HG02870 (cell line): ENCODE results near the gene LHPP.
A peak's percentile ranks its signal among the peaks of the same experiment; 100 is the strongest.

Experiments used
- ATAC-seq: cut with Tn5 transposase; IDR thresholded peaks from one replicate; pipeline ENCODE4 v1.9.1; 2021; ENCODE audit warnings: mild to moderate bottlenecking, moderate library complexity; ENCODE audit not compliant: unreplicated experiment

The LHPP gene

GRCh38 chr10:124520558-124521428 lies 59.2 kb downstream of the LHPP start:
- ATAC-seq: no peak

DNA sequence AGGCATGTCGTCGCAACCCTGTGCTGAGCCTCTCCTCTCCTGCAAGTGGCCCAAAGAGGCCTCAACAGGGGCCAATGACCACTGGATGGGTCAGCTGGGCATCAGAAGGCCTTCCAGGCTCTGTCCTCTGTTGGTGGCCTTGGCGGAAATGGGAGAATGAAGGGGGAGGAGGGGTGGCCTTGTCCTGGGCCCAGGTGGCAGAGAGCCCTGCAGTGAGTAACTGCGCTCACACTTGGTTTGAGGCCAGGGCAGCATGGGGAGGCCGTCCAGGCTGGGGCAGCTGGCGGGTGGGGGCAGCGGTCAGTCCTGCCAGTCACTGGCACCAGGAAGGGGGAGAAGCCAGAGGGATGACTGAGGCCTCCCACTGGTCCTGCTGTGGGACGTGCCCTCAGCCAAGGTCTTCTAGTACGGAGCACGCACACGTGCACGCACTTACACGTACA lies 59.8 kb downstream of the LHPP start:
- no peak for ATAC-seq

GRCh38 chr10:124522131-124522932 lies 60.7 kb downstream of the LHPP start:
- ATAC-seq: no peak

DNA sequence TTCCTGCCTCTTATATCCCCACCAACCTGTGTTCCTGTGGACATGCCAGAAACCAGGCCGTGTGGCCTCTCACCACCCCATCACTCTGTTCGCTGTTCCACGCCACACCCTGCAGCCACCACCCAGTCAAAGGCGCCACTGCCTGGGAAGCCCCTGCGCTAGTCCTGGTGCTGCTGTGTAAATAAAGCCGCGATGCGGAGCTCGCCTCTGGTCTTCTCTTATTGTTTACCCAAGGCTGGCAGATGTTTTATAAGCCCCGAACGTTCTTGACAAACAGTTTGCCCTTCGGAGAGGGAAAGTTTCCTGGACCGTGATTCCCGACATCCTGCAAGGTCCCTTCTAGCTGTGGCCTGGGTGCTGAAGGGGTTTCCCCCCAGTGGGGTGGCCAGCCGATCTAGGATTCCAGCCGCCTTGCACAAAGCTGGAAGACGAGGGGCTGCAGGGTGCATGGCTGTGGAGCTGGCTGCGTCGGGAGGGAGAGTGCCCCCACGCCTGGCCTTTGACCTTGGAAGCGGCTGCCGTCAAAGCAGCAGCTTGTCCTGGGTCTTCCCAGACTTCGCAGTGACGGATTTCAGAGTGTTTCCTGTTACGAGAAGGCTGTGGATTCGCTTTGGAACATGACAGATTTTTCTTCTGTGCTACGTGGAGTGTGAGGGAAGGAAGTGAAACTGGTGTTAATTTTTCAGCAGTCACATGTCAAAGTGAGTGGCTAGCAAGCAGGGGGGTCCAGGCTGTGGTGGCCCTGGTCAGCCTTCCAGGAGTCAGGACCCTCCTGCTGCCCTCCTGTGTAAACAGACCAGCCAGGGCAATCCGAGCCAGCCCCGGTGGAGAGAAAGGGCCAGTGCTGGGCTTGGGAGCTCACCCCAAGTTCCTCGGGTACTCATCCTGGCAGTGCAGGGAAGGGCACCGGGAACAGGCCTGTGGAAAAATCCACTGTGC lies 61.6 kb downstream of the LHPP start:
- no peak for ATAC-seq

DNA sequence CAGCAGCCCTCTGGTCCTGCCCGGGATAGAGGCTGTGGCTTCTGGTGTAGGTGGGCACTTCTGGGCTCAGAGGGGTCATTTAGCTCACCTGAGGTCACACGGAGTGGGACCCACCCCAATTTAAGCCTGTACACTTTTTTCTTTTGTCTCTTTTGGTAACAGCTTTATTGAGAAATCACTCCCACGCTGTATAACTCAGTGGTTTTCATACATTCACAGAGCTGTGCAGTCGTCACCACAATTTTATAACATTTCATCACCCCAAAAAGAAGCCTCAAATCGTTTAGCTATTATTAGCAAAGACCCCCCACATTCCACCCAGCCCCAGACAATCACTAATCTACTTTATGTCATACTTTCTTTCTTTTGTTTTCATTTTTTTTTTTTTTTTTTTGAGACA lies 62.3 kb downstream of the LHPP start:
- no peak for ATAC-seq

DNA sequence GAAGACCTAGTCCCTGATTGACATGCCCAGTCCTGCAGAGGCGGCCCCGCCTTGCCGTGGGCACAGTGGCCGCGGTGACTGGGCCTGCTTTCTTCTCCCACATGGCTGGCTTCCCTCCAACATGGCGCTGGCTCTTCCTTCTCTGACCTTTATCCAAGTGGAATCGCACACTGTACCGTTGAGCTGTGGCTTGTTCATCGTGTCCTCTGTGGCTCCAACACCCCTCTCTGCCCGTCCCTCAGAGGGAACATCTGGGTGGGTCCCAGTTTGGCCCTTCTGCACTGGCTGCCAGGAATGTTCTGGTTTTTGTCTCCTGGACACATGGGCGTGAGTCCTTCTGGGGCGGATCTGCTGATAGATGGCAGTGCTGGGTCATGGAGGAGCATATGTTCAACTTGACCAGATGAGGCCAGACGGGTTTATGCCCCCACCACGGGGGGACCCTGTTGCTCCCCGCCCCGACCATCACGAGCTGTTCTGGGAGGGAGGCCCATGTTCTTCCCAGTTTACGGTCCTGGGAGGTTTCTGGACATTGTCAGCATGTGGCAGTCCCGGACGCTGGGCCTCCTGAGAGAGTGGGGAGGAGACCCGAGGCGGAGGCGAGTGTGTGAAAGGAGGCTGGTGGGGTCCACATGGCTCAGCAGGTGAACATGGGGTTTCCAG lies 63.5 kb downstream of the LHPP start:
- no peak for ATAC-seq

- no peak for ATAC-seq
These were observed 64.4 kb downstream of the LHPP start for GRCh38 chr10:124525751-124526600.

GRCh38 chr10:124526621-124527267 lies 65.1 kb downstream of the LHPP start:
- ATAC-seq: no peak

- ATAC-seq: no peak
These were observed 66.3 kb downstream of the LHPP start for GRCh38 chr10:124527874-124528395.

DNA sequence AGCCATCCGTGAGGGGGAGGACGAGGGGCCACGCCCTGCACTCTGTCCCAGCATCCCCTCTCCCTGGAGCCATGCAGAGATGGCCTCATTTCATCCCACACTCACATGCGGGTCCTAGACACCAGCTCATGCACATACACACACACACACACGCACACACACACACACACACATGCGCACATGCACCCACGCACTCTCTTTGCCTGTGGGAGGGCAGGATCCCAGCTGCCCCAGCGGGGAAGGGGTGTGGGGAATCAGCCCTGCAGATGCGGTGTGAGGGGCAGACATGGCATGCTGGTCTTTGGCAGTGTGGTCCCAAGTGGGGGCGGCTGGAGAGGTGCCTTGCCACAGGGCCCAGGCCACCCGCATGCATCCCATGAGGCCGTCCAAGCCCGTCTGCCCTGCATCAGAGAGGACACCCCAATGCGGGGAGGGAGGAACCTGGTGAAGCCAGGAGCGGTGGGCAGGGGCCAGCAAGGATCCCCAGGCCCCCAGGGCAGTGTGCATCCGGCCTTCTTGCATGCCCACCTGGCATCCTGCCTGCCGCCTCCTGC lies 68.1 kb downstream of the LHPP start:
- peak; percentile 18 for ATAC-seq

- peak; percentile 83 for ATAC-seq
These were observed 68.6 kb downstream of the LHPP start for GRCh38 chr10:124530215-124530665.

DNA sequence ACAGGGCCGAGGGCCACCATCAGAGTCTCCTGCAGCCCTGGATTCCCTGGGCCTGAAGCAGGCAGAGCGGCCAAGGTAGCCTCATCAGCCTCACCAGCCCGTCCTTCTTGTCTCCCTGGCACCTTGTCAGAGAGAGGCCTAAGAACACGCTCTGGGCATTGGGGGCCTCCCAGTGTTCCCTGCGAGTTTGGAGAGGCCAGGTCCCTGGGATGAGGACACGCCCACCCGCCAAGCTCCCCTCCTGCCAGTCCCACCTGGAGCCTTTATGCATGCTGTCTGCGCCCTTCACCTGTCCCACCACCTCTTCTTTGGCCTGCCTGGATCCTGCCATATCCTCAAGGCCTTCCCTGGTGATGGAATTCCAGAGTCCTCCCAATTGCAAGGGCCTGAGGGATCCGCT lies 69.2 kb downstream of the LHPP start:
- ATAC-seq: no peak

DNA sequence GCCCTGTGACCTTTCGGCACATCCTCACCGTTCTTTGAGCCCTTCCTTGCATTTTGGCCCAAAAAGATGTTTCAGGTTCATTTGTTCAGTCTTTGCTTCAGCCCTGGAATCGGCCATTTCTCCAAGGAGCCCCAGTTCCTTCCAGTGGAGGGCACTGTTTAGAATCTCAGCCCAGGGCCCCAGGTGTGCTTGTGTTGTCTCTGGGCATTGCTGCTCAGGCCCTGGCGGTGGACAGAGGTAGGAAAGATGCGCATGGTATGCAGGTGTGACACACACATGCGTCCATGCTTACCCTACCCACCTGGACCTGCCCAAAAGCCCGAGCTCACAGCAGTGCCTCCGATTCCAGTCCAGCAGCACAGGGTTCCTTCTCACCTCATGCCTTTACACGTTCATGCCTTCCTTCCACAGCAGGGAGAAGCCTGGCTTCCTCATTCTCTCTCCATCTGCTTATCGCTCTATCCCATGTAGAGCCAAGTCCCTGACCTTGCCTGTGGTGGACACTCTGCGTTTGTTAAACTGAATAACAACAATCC lies 70.6 kb downstream of the LHPP start:
- no peak for ATAC-seq

DNA sequence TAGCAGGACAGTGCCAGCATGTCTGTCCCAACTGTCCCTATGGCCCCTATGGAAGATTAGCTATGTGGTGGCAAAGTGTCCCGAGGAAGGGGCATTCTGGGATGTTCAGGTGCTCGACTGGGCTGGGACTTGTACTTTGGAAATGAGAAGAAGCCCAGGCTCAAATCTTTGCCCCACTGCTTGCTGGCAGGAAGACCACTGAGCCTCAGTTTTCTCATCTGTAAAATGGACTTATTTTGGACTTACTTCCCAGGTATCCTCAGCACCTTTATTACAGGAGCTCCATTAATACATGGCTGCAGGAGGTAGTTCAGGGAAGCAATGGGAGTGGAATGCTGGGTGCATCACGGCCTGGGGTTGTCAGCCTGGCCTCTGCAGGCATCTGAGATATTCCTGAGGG lies 71.2 kb downstream of the LHPP start:
- no peak for ATAC-seq

GRCh38 chr10:124533266-124533665 lies 71.6 kb downstream of the LHPP start:
- no peak for ATAC-seq

GRCh38 chr10:124534231-124534798 lies 72.7 kb downstream of the LHPP start:
- no peak for ATAC-seq

- ATAC-seq: no peak
These were observed 73.4 kb downstream of the LHPP start for GRCh38 chr10:124534826-124535601.
